Stimulated activated CD4-positive, alpha-beta T cell treated with anti-CD3 and anti-CD28 coated beads, Interleukin-1b, Interleukin-23, amount 100 ng/mL, for 48 hours (primary cell): ENCODE measurements around the gene SUPT16H.
"Not testable (repeated sequence)": the region's sequence is repeated elsewhere in the genome, so short reads cannot be mapped to it uniquely, and the experiment has no call there.

ENCODE experiments used
- DNase-seq: peaks from one replicate; pipeline ENCODE4 v3.0.0-alpha.2; 2020

The SUPT16H gene

DNA sequence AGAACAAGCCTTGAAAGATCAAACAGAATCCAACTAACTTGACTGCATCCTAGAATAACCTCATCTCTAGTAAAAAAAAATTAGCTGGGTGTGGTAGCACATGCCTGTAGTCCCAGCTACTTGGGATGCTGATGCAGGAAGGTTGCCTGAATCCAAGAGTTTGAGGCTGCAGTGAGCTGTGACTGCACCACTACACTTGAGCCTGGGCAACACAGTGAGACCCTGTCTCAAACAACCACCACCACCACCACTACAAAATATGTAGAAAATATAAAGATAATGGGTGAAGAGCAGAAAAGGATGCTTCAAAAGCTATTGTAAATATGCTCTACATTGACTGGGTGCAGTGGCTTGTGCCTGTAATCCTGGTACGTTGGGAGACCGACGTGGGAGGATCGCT is 27.3 kb downstream of the SUPT16H start:
- no peak for DNase-seq

- no peak for DNase-seq
Measured at GRCh38 chr14:21352587-21352986, 31.2 kb downstream of the SUPT16H start.

GRCh38 chr14:21350539-21350938 is 33.3 kb downstream of the SUPT16H start:
- DNase-seq: no peak

DNA sequence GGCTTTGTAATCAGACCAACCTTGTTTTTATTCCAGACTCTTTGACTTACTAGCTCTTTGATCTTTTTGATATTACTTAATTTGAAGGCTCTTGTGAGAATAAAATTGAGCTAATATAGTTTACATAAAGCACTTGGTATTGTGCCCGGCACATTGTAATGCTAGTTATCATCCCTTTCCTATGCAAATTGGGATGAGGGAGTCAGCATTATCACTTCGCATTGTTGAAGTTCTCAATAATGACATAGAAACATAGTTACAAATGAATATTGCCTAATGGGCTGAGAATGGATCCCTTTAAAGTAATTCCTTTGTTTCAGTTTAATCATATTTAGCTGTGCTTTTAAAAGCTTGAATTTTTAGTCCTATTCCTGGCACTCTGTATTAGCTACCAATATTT is 36.6 kb downstream of the SUPT16H start:
- no peak for DNase-seq

- DNase-seq: no peak
Measured at GRCh38 chr14:21346532-21347135, 37.2 kb downstream of the SUPT16H start.

GRCh38 chr14:21343035-21343794 is 40.6 kb downstream of the SUPT16H start:
- DNase-seq: no peak

GRCh38 chr14:21334202-21334906 is 49.5 kb downstream of the SUPT16H start:
- no peak for DNase-seq

GRCh38 chr14:21332950-21333349 is 50.9 kb downstream of the SUPT16H start:
- no peak for DNase-seq

- no peak for DNase-seq
Measured at GRCh38 chr14:21326972-21327371, 56.8 kb downstream of the SUPT16H start.

GRCh38 chr14:21322716-21323115 is 61.1 kb downstream of the SUPT16H start:
- no peak for DNase-seq

- no peak for DNase-seq
Measured at GRCh38 chr14:21320913-21321312, 62.9 kb downstream of the SUPT16H start.

DNA sequence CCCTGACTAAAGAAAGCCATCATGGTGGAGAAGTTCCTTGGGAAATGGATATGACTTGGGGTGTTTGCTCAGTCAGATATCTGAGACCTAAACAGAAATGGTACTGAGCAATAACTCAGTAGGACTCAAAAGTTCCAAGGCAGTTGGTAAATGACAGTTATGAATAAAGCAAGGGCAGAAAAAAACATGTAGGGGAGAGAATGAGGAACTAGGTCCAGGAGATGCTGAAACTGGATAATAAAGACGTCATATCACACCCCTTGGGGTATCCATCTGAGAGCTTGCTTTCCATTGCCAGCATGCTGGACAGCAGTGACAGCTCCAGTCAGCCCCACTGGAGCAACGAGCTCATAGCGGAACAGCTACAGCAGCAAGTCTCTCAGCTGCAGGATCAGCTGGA is 66.4 kb downstream of the SUPT16H start:
- DNase-seq: no peak

DNA sequence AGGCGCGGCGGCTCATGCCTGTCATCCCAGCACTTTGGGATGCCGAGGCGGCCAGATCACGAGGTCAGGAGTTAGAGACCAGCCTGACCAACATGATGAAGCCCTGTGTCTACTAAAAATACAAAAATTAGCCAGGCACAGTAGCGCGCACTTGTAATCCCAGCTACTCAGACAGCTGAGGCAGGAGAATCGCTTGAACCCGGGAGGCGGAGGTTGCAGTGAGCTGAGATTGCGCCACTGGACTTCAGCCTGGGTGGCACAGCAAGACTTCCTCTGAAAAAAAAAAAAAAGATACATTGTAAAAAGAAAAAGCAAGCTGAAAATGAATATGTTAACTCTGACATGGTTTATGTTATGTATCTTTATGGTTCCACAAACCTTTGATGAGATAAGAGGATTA is 70.3 kb downstream of the SUPT16H start:
- DNase-seq: no peak

- DNase-seq: no peak
Measured at GRCh38 chr14:21311614-21312013, 72.2 kb downstream of the SUPT16H start.

DNA sequence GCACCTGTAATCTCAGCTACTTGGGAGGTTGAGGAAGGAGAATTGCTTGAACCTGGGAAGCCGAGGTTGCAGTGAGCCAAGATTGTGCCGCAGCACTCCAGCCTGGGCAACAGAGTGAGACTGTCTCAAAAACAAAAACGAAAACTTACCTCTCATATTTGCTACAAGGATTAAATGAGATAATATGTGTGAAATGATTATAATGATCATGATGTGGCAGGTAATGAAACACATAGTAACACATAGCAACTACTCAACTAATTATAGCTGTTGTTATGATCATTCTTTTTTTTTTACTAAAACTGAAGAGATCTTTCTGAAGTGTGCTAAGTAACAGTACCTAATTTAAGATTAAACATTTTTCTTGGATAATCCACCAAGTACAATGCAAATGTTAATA is 73.9 kb downstream of the SUPT16H start:
- no peak for DNase-seq

DNA sequence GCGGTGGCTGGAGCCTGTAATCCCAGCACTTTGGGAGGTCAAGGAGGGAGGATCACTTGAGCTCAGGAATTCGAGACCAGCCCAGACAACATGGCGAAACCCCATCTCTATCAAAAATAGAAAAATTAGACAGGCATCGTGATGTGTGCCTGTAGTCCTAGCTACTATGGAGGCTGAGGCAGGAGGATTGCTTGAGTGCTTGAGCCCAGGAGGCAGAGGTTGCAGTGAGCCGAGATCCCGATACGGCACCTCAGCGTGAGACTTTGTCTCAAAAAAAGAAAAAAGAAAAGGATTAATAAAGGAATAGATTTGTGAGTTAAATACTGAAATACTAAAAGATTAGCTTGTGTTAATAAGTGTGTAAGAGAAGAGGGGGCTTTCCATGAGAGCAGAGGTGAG is 74.6 kb downstream of the SUPT16H start:
- no peak for DNase-seq

DNA sequence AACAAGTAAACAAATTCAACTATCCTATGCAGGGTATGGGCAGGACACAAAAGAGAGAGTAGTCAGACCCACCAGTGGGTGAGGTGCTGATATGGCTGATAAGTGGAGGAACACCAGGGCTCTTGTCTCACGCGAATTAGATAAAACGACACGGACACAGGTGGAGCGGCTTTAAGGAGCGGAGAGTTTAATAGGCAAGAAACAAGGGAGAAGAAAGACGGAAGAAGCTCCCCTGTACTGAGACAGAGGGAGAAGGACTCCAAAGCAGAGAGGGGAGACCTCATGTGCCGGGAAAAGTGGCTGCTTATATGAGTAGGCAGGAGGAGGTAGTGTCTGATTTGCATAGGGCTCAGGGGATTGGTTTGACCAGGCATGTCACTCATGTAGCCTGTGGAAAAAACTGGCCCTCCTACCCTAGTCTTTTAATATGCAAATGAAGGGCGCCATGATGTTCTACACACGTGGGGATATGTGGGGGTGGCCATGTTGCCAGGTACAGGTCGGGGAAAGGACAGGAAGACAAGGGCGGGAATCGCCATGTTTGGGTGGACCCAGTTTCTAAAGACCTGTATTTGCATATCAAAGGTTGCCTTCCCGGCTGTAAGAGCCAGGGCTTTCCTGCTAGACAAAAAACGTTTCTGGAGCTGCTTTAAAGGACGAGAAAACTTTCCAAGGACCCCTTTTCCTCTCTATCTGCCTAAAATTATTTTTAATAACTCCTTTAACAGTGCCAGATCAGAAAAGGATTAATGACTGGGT is 75.2 kb downstream of the SUPT16H start:
- DNase-seq: peak; percentile 89

- no peak for DNase-seq
Measured at GRCh38 chr14:21308132-21308478, 75.7 kb downstream of the SUPT16H start.

GRCh38 chr14:21307637-21308036 is 76.2 kb downstream of the SUPT16H start:
- no peak for DNase-seq

DNA sequence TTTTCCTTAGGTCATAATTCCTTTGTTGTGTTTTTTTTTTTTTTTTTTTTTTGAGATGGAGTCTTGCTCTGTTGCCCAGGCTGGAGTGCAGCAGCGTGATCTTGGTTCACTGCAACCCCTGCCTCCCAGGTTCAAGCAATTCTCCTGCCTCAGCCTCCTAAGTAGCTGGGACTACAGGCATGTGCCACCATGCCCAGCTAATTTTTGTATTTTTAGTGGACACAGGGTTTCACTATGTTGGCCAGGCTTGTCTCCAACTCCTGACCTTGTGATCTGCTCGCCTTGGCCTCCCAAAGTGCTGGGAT is 81.0 kb downstream of the SUPT16H start:
- DNase-seq: not testable (repeated sequence)

DNA sequence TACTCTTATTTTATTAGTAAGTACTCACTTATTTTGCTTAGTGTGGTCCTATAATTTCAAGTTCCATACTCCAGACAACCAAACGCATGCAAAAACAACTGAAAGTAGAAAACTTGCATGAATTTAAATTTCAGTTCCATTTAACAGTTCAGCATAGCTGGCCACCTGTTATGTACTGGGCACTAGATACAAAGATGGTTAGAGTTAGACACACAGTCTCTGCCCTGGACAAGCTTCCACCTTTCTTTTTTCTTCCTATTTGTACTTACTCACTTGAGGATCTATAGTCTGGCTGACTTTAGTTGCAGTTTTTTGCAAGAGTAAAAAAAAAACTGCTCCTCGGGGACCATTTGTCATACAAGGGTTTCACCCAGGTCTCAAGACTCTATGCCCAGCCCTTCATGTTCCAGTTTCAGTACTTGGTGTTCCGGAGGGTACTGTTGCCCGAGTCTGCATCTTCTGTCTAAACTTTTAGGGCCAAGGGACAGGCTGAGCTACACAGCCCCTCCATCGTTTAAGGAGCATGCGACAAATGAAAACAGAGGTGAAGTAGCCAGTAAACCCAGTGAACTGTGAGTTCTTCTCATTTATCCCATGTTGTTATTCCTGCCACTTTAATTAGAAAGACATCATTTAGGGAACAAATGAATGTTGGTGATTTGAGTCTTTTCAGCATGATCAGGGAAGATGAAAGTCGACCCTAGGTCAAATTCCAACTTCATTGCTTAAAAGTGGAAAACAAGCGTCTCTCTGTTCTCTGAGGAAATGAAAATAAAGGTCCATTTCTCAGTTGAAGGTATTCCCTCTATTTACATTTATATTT is 81.6 kb downstream of the SUPT16H start:
- DNase-seq: no peak
